OCI-LY3 (cell line): ENCODE data around the gene TRIM37.

ENCODE experiments used
- H2AFZ ChIP-seq: fragments of 200-600, 300-600 bp; shearing (Covaris generic); 2 replicates; pipeline ENCODE4 v1.6.0; 2014; ENCODE audit warnings: antibody characterized with exemption, low read depth, low read length
- H3K27ac ChIP-seq: fragments of 200-600, 300-600 bp; sonication (generic); 2 replicates; pipeline ENCODE4 v1.5.1; 2014; ENCODE audit warnings: mild to moderate bottlenecking, low read length, moderate library complexity, mixed read lengths
- H3K27me3 ChIP-seq: fragments of 200-600, 300-600 bp; sonication (generic); 2 replicates; pipeline ENCODE4 v1.6.1; 2014; ENCODE audit warnings: low read depth, low read length, mixed read lengths
- H3K36me3 ChIP-seq: fragments of 200-600, 300-600 bp; sonication (generic); replicated peaks from 2 replicates; pipeline ENCODE3; 2014; ENCODE audit warnings: low read depth, low read length, mixed read lengths
- H3K4me1 ChIP-seq: fragments of 300-600, 200-600 bp; sonication (generic); 2 replicates; pipeline ENCODE4 v1.6.1; 2014; ENCODE audit warnings: low read length, mixed read lengths
- H3K4me2 ChIP-seq: fragments of 200-600, 300-600 bp; sonication (generic); 2 replicates; pipeline ENCODE4 v1.6.1; 2014; ENCODE audit warnings: low read length, mixed read lengths
- H3K4me3 ChIP-seq: fragments of 300-600, 200-600 bp; sonication (generic); 2 replicates; pipeline ENCODE4 v1.5.1; 2014; ENCODE audit warnings: antibody characterized with exemption, mild to moderate bottlenecking, low read length, moderate library complexity
- H3K79me2 ChIP-seq: fragments of 300-600, 200-600 bp; shearing (Covaris generic); 2 replicates; pipeline ENCODE4 v1.6.1; 2014; ENCODE audit warnings: mild to moderate bottlenecking, low read length, mixed read lengths
- H3K9ac ChIP-seq: fragments of 300-600, 200-600 bp; shearing (Covaris generic); 2 replicates; pipeline ENCODE4 v1.6.0; 2014; ENCODE audit warnings: mild to moderate bottlenecking, low read length, moderate library complexity
- H3K9me3 ChIP-seq: fragments of 200-600, 300-600 bp; shearing (Covaris generic); 2 replicates; pipeline ENCODE4 v1.6.1; 2014; ENCODE audit warnings: low read length, mixed read lengths; ENCODE audit not compliant: insufficient read depth
- H4K20me1 ChIP-seq: fragments of 200-600, 300-600 bp; sonication (generic); 2 replicates; pipeline ENCODE4 v1.6.1; 2016; ENCODE audit warnings: low read length, mixed read lengths; ENCODE audit not compliant: insufficient read depth
- CTCF ChIP-seq: fragments of 200-600, 300-600 bp; sonication (generic); IDR thresholded peaks from 2 replicates; pipeline ENCODE4 v1.5.1; 2014; ENCODE audit warnings: antibody characterized with exemption, low read length, low read depth
- EZH2phosphoT487 ChIP-seq: fragments of 200-600 bp; shearing (Covaris generic); IDR thresholded peaks from 2 replicates; pipeline ENCODE4 v1.6.1; 2018; ENCODE audit warnings: antibody characterized with exemption, mixed run types, low read depth

Gene TRIM37

GRCh38 chr17:59154292-59154720 is 47.6 kb upstream of the TRIM37 start:
- Histone ChIP-seq H3K4me2 (peak overlapping the region; percentile 57), H3K27me3 (no peaks in the 10 kb centered on the region), H3K9ac (peak overlapping the region; percentile 89), H4K20me1 (0 out of 2 replicates have a peak, but pooled peaks cover 4% of the 10 kb centered on the region), H3K4me3 (peak overlapping the region; percentile 95), H3K79me2 (peaks cover 92% of the 10 kb centered on the region), H3K9me3 (no peaks in the 10 kb centered on the region), H3K36me3 (peaks cover 6% of the 10 kb centered on the region), H3K27ac (peak overlapping the region; percentile 74), H3K4me1 (peaks cover 23% of the 10 kb centered on the region), H2AFZ (peak overlapping the region; percentile 69)
- TF ChIP-seq CTCF (no peak), EZH2phosphoT487 (no peak)

GRCh38 chr17:59152925-59153324 is 46.2 kb upstream of the TRIM37 start:
- no peak for TF ChIP-seq CTCF
- no peak for TF ChIP-seq EZH2phosphoT487
- Histone ChIP-seq H3K9ac (no peak overlapping the region), H3K36me3 (peaks cover 3% of the 10 kb centered on the region), H3K27me3 (no peaks in the 10 kb centered on the region), H3K4me1 (peaks cover 30% of the 10 kb centered on the region), H3K27ac (no peak overlapping the region), H2AFZ (no peak overlapping the region), H3K9me3 (no peaks in the 10 kb centered on the region), H4K20me1 (0 out of 2 replicates have a peak, but pooled peaks cover 4% of the 10 kb centered on the region), H3K4me3 (no peak overlapping the region), H3K79me2 (peaks cover 92% of the 10 kb centered on the region), H3K4me2 (peak overlapping the region; percentile 15)

GRCh38 chr17:59151591-59151990 is 44.9 kb upstream of the TRIM37 start:
- TF ChIP-seq EZH2phosphoT487, result no peak
- no peak for TF ChIP-seq CTCF
- Histone ChIP-seq H3K9me3 (no peaks in the 10 kb centered on the region), H3K4me3 (no peak overlapping the region), H3K36me3 (no peaks in the 10 kb centered on the region), H3K79me2 (peaks cover 92% of the 10 kb centered on the region), H2AFZ (no peak overlapping the region), H3K4me1 (peaks cover 23% of the 10 kb centered on the region), H3K27ac (no peak overlapping the region), H3K9ac (no peak overlapping the region), H3K27me3 (no peaks in the 10 kb centered on the region), H4K20me1 (0 out of 2 replicates have a peak, but pooled peaks cover 4% of the 10 kb centered on the region), H3K4me2 (no peak overlapping the region)

- no peak overlapping the region for H2AFZ ChIP-seq
- H3K27ac ChIP-seq, result no peak overlapping the region
- H3K9ac ChIP-seq, result no peak overlapping the region
- no peak overlapping the region for H3K4me3 ChIP-seq
- no peak overlapping the region for H3K4me2 ChIP-seq
- H3K79me2 ChIP-seq, result peaks cover 89% of the 10 kb centered on the region
- H3K4me1 ChIP-seq, result peaks cover 22% of the 10 kb centered on the region
- no peak for TF ChIP-seq EZH2phosphoT487
- TF ChIP-seq CTCF, result no peak
- H4K20me1 ChIP-seq, result 0 out of 2 replicates have a peak, but pooled peaks cover 4% of the 10 kb centered on the region
- no peaks in the 10 kb centered on the region for H3K9me3 ChIP-seq
- no peaks in the 10 kb centered on the region for H3K27me3 ChIP-seq
- no peaks in the 10 kb centered on the region for H3K36me3 ChIP-seq
Measured at GRCh38 chr17:59151006-59151405, 44.3 kb upstream of the TRIM37 start.
